ENCODE measurements around the gene AP1G2.
A peak's percentile ranks its signal among the peaks of the same experiment; 100 is the strongest.

AP1G2 gene

GRCh38 chr14:23556700-23557440 is 10.7 kb downstream of the AP1G2 start:
- no peak for DNase-seq

DNA sequence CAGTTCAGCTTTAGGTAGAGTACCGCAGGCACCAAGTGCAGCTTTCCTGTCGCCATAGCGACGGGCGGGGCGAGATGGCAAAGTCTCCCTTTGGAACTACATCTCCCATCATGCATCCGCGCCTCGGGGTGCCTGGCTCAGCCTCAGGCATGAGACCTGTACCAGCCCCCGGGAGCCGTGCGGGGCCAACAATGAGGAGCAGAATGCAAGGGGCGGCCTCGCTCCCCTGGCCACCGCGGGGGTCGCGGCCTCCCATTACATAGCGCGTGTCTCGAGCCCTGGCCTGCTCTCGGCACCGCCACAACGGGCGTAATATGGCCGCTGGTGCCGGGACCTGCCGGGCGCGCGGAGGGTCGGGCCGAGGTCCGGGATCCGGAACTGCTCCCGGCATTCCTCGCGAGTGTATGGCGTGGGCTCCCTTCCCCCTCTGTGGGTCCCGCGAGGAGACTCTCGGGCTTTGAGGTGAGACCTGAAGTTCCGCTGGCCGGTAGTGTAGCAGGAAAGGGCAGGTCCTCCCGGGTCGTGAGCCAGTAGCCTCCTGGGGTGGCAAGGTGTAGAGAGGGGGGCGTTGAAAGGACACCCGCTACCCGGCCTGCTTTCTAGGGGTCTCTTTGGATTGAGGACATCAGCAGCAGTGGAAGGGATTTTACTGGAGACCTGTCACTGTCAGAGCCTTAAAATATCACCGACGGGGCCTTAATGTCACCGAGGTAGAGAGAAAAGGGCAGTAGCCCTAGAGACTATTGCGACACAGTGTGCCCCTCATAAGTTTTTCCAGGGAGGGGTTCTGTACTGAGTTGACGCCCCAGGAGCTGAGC is 11.5 kb downstream of the AP1G2 start, which contains the start of gene THTPA:
TSS of gene THTPA (plus strand) at position 390 of the 818 bp plus-strand sequence. CDS start 487 bp downstream, outside the sequence.
- peak; percentile 89 for DNase-seq

DNA sequence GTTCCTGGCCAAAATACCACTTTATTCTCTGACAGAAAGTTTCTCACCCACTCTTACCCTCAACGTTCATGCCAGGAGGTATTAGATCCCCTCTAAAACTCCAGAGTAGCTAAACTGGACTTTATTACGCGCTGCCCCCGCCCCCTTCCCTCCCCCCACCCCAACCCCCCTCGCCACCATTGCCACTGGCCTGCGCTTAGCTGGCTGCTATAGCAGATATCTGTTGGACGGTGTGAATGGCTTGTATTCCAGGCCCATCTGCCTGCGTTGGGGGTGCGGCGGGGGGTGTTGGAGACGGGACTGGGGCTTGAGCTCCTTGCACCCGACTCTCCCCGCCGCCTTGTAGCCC is 12.1 kb downstream of the AP1G2 start:
- DNase-seq = no peak

GRCh38 chr14:23551266-23552028 is 16.1 kb downstream of the AP1G2 start, which contains the start of gene ZFHX2:
Gene ZFHX2, minus strand, starts transcription at chr14:23551765. Its CDS starts 16,440 bp downstream, at chr14:23535325.
- DNase-seq = peak; percentile 61

DNA sequence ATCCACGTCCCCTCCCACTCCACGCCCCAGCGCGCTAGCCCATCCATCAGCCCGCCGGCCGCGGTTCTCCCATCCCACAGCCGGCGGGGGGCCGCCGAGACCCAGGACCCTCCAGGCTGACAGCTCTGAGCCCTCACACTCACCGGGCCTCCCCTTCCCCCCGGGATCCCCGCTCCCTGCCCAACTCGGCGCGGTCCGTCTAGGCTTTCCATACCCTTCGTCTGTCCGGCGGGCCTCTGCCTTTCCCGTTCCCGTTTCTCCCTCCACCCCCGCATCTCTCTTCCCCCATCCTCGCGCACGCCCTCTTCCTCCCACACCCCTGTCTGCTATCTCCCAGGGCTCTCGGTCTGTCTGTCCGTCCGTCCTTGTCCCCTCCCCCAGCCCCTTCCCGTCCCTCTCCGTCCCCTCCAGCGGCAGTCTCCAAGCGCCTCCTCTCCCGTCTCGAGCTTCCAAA is 16.8 kb downstream of the AP1G2 start:
- no peak for DNase-seq

- DNase-seq = no peak
These were observed 17.3 kb downstream of the AP1G2 start for GRCh38 chr14:23550131-23550811.

DNA sequence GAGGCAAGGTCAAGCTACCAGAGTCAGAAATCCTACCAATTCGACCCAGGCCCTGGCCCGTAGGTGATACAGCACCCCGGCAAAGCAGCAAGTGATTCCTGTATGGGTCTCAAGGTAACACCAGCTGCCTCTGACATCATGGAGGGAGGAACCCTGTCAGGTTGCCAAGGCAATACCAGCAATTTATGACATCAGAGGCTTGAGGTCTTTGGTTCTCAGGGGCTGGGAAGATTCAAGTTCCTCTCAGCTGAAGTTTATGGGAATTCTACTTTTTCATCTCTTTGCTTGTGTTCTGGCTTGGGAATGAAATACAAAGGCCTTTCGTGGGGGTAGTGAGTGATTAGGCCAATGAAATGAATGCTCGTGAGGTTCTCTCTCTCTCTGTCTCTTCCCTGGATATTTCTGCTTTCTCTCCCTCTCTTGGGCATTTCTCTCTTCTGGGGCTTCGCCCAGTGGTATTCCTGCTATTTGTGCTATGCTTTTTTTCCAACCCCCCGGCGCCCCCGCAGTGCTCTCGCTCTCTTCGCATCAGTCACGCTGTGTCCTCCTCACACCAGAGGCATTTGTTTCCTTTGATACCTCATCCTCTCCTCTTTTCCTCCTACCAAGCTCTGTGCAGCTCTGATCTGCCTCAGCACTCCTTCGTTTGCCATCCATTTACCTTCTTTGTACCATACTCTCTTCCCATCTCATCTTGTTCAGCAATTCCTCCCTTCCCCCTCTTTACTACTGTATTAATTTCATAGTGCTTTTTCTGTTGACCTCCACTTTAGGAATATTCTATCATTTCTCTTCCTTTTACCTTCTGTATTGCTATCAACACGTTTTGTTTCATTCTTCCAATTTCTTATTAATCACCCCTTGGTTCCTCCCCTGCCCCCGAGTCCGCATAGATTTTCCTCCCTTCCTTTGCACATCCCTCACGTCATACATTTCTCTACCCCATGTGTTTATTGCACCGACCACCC is 19.0 kb downstream of the AP1G2 start:
- no peak for DNase-seq

DNA sequence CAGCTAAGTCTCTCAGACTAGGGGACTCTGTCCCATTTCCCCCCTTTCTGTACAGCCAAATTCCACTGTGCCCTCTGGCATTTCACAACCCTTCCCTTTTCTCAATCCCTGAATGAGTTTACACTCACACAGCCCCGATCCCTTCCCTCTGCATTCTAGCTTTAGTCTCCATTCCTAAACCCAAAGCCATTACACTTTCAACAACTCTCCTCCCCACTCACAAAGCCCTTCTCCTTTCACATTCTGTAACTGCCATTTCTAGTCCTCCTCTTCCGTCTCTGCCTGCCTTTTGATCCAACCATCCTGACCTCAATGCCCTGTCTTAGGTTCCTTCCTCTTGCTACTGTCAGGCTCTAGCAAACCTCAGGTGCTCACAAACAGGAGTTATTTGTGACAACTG is 19.7 kb downstream of the AP1G2 start:
- no peak for DNase-seq

GRCh38 chr14:23546450-23547035 is 21.0 kb downstream of the AP1G2 start:
- no peak for DNase-seq

- DNase-seq = no peak
These were observed 21.7 kb downstream of the AP1G2 start for GRCh38 chr14:23545740-23546365.

DNA sequence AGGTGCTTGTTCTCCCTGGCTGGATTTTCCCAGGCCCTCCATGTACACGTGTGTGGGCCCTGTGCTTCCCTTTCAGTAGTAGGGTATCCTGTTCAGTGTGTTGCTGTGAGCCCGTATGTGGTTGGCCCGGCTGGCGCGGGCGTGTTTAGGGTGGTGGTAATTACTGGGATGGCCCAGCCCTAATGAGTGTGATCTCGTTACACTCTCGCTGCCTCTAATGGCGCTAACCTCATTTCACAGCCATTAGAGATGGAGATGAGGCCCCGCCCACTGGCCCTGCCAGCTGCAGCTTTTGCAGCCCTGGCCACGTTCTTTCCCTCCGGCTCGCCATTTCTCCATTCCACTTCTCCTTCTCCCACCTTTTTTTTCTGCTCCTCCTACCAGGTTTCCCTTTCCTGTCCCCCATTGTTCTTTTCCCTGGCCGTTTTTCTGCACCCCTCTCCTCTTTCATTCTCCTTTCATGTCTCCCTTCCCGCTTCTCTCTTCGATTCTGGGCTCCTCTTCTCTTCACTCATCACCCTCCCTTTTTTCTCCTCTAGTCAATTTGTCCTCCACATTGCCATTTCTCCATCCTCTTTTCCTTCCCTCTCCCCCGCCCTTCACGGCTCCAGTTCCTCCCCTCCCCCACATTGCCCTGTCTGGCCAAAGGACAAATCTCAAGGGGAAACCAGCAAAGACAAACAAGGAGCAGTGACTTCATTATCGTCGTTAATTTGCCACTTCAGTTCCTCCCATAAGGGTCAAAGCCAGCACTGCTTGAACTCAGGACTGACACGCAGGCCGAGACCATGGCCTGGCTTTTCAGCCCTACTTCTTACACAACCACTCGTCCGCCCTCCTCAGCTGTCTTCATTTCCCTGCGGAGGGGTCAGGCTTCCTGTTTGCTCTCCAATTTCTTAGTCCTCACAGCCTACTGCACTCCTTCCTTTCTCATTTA is 22.8 kb downstream of the AP1G2 start:
- no peak for DNase-seq

GRCh38 chr14:23543403-23543802 is 24.2 kb downstream of the AP1G2 start:
- DNase-seq = no peak

DNA sequence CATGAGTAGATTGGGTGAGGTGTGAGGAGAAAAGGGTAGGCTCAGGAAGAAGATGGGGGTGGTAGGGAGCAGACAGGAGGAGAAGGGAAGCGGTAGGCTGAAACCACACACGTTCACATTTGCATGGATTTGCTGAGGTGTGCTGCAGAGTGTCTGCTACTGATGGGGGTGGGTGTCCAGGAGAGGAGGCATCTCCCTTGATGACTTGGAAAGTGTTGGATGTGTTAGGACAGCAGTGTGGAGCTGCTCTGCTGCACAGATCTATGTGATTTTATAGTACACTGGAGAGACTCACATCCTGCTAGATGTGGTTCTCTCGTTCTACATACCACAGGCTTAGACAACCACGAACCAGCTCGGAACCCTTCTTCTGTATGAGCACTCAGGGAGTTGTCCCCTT is 25.3 kb downstream of the AP1G2 start:
- no peak for DNase-seq

DNA sequence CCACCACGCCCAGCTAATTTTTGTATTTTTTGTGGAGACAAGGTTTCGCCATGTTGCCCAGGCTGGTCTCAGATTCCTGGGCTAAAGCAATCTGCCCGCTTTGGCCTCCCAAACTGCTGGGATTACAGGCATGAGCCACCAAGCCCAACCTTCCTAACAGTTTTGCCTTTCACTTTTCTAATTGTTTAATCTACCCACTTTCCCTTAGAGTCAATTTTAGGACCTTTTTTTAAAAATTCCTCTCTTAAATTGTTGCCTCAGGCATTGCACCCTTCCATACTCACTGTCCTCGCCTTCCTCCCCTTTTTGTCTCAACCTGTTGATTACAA is 27.5 kb downstream of the AP1G2 start:
- no peak for DNase-seq

DNA sequence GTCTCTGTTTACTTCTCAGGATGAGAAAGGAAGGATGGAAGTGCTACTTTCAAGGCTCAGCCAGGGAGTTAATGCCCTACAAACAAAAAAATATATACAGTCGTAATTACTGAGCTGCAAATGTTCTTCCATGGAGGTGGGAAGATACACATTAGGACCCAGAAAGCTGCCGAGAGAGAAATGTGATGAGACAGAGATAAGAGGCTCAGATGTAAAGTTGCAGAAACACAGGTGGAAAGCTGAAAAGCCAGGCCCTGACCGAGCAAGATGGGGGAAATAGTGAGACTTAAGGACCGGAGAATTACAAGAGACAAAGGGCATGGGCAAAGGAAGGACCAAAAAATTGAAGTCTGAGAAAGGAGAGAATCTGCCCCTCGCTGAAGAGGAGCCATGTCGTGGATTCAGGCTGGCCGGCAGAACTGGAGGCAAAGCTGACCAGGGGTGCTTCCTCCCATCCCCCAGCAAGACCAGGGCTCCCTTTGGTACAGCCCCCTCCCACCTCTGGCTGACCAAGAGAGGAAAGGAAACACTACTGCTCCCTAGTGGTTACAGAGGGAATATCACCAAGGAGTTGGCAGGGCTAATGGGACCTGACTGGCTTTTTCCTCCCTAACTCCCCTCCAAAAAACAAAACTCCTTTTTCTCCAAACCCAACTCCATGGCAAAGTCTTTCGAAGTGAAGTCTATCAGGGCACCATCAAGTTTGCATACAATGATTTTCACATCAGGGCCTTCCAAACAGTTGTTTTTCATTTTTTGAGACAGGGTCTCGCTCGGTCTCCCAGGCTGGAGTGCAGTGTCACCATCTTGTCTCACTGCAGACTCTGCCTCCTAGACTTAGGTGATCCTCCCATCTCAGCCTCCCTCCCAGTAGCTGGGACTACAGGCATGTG is 28.1 kb downstream of the AP1G2 start:
- DNase-seq = no peak

DNA sequence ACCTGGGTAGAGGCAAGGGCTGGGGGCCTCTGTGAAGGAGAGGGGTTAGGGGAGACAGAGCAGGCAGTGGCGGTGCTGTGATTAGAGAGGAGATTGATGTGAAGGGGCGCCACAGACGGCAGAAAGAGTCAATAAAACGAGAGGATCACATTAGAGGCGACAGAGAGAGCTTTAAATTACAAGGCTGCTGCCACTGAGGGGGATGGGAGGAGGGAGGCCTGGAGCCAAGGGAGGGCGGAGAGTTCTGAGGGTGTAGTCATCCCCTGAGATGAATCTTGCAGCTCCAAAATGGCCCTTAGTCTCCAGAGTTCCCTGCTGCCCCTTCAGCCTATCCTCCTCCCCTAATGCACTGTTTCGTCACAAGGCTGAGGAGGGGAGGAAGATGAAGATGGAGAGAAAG is 28.8 kb downstream of the AP1G2 start:
- DNase-seq = no peak

DNA sequence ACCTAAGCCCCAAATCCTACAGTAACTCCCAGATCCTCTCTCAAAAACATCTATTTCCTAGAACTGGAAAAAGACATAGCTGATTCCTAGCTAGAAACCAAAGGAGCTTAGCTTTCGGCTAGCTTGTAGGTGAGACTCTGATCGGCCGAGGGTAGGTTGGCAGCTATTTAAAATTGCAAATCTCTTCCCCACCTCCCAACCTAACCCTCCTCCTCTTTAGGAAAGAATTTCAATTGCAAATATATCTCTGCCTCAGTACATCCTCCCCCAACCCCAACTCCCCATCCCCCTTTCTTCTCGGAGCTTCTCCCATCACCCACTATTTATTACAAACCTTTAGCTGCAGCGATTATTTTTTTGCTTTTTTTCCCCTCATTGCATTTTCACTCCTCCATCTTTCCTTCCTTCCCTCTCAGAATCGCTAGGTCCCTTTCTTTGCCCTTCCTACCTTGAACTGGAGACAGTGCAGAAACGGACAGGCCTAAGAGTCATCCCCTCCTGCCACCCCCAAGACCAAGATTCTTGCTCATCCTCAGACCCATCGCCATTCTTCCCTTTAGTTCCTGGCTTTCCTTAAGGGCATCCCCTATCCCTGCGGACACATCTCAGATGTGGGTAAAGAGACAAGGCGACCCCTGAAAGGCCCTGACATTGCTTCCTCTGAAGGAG is 29.4 kb downstream of the AP1G2 start:
- no peak for DNase-seq

Measured in T-helper 9 cell (primary cell).